ENCODE results near the gene PPP4R3B.

DNA sequence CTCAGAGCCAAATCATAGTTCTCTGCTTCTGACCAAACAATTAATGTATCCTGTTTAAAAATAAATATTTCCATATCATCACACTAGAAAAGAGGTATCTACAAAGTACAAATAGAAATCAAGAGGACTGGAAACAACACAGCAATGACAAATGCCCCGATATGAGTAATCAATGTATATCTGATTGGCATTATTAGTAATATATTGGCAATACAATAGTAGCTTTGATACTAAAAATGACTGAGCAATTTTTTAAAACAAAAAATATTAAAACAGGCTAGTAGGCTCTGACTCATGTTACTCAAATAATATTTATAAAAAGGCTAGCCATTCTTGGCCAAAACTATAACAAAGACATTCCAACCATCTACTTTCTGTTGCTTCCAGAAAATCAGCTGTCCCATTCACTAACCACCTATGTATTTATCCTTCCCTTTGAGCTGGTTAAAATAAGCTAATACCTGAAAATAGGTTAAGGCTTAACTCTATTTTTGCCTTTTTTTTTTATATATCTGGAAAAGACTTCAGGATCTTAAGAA, 13.3 kb downstream of the PPP4R3B start:
- TF ChIP-seq POLR2A (IDR thresholded peaks at IDR 0.05; ENCODE audit: borderline replicate concordance, extremely low read depth, insufficient read depth, insufficient read length), result no peak
- no peak for TF ChIP-seq EZH2 (IDR thresholded peaks at IDR 0.05)
- TF ChIP-seq, protein P1, sequence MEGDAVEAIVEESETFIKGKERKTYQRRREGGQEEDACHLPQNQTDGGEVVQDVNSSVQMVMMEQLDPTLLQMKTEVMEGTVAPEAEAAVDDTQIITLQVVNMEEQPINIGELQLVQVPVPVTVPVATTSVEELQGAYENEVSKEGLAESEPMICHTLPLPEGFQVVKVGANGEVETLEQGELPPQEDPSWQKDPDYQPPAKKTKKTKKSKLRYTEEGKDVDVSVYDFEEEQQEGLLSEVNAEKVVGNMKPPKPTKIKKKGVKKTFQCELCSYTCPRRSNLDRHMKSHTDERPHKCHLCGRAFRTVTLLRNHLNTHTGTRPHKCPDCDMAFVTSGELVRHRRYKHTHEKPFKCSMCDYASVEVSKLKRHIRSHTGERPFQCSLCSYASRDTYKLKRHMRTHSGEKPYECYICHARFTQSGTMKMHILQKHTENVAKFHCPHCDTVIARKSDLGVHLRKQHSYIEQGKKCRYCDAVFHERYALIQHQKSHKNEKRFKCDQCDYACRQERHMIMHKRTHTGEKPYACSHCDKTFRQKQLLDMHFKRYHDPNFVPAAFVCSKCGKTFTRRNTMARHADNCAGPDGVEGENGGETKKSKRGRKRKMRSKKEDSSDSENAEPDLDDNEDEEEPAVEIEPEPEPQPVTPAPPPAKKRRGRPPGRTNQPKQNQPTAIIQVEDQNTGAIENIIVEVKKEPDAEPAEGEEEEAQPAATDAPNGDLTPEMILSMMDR (IDR thresholded peaks at IDR 0.05 in 2 of 3, conservative IDR thresholded peaks at IDR 0.05 in 1 of 3; ENCODE audit: borderline replicate concordance in 1 of 3, insufficient read depth in 1 of 3, low read depth in 2 of 3, low read length in 2 of 3), result no peak
- no peak for TF ChIP-seq YY1 (IDR thresholded peaks at IDR 0.05; ENCODE audit: extremely low read depth, insufficient replicate concordance, low read depth, low read length)
- no peak for TF ChIP-seq SIN3A (IDR thresholded peaks at IDR 0.05; ENCODE audit: low read depth)
- no peak for TF ChIP-seq ZNF274 (IDR thresholded peaks at IDR 0.05; ENCODE audit: low read depth, low read length)
- no peak for TF ChIP-seq EZH2phosphoT487 (IDR thresholded peaks at IDR 0.05; ENCODE audit: borderline replicate concordance)
- TF ChIP-seq, protein P2, sequence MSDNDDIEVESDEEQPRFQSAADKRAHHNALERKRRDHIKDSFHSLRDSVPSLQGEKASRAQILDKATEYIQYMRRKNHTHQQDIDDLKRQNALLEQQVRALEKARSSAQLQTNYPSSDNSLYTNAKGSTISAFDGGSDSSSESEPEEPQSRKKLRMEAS (IDR thresholded peaks at IDR 0.05), result no peak
- no peak for TF ChIP-seq SP1 (IDR thresholded peaks at IDR 0.05; ENCODE audit: low read depth)
- TF ChIP-seq FOSL1 (IDR thresholded peaks at IDR 0.05; ENCODE audit: low read depth), result no peak
- no peak for TF ChIP-seq SRF (IDR thresholded peaks at IDR 0.05; ENCODE audit: low read depth)
- TF ChIP-seq, protein P3, sequence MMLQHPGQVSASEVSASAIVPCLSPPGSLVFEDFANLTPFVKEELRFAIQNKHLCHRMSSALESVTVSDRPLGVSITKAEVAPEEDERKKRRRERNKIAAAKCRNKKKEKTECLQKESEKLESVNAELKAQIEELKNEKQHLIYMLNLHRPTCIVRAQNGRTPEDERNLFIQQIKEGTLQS (IDR thresholded peaks at IDR 0.05), result no peak
- TF ChIP-seq, protein P4, sequence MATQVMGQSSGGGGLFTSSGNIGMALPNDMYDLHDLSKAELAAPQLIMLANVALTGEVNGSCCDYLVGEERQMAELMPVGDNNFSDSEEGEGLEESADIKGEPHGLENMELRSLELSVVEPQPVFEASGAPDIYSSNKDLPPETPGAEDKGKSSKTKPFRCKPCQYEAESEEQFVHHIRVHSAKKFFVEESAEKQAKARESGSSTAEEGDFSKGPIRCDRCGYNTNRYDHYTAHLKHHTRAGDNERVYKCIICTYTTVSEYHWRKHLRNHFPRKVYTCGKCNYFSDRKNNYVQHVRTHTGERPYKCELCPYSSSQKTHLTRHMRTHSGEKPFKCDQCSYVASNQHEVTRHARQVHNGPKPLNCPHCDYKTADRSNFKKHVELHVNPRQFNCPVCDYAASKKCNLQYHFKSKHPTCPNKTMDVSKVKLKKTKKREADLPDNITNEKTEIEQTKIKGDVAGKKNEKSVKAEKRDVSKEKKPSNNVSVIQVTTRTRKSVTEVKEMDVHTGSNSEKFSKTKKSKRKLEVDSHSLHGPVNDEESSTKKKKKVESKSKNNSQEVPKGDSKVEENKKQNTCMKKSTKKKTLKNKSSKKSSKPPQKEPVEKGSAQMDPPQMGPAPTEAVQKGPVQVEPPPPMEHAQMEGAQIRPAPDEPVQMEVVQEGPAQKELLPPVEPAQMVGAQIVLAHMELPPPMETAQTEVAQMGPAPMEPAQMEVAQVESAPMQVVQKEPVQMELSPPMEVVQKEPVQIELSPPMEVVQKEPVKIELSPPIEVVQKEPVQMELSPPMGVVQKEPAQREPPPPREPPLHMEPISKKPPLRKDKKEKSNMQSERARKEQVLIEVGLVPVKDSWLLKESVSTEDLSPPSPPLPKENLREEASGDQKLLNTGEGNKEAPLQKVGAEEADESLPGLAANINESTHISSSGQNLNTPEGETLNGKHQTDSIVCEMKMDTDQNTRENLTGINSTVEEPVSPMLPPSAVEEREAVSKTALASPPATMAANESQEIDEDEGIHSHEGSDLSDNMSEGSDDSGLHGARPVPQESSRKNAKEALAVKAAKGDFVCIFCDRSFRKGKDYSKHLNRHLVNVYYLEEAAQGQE (IDR thresholded peaks at IDR 0.05; ENCODE audit: low read depth), result no peak
- TF ChIP-seq JUND (IDR thresholded peaks at IDR 0.05), result no peak

All from HCT116 (cell line).